Activated T-helper 2 cell treated with anti-CD3 and anti-CD28 coated beads, Interferon-gamma antibody, Interleukin-2, Interleukin-4, amounts not matched to agents 10 μg/mL and 5 μg/mL and 100 μg/mL, durations not matched to agents 14 hours and 24 hours and 36 hours (primary cell): ENCODE measurements around the gene NOP10. TPM values are rescaled to one million over a fixed set of nuclear protein-coding genes. Genes with fewer than 3 reads are reported as not detected.
A peak's percentile ranks its signal among the peaks of the same experiment; 100 is the strongest.
"Not testable (repeated sequence)": the region's sequence is repeated elsewhere in the genome, so short reads cannot be mapped to it uniquely, and the experiment has no call there.

Experiments
- DNase-seq: peaks from one replicate; pipeline ENCODE4 v3.0.0; 2021; ENCODE audit warnings: low spot score
- H3K27ac Mint-ChIP-seq: one replicate; pipeline ENCODE4 v1.8.0; 2021; ENCODE audit warnings: mixed read lengths
- H3K27me3 Mint-ChIP-seq: one replicate; pipeline ENCODE4 v1.8.0; 2021; ENCODE audit warnings: low read depth, mixed read lengths
- H3K36me3 Mint-ChIP-seq: one replicate; pipeline ENCODE4 v1.8.0; 2021; ENCODE audit warnings: low read depth, mixed read lengths
- H3K4me1 Mint-ChIP-seq: one replicate; pipeline ENCODE4 v1.8.0; 2021; ENCODE audit warnings: low read depth, mixed read lengths
- H3K4me3 Mint-ChIP-seq: one replicate; pipeline ENCODE4 v1.8.0; 2021; ENCODE audit warnings: low read depth, mild to moderate bottlenecking, moderate library complexity, mixed read lengths
- H3K9me3 Mint-ChIP-seq: one replicate; pipeline ENCODE4 v1.8.0; 2021; ENCODE audit warnings: mixed read lengths
- intact Hi-C: fragments of 100-400 bp; cut with micrococcal nuclease; formaldehyde crosslinking; loops from one replicate; pipeline ENCODE4 v1.15.1; 2023
- total RNA-seq: library from RNA; stranded (reverse); gene quantifications from 2 replicates; pipeline ENCODE4 v1.2.3, GENCODE V29; 2022

NOP10 gene
- total RNA-seq, 1 donor from 2014 or later = 227 TPM

- Mint-ChIP-seq H3K27ac (no peak overlapping the region), H3K4me1 (peaks cover 1% of the 10 kb centered on the region), H3K27me3 (no peaks in the 10 kb centered on the region), H3K4me3 (no peak overlapping the region), H3K9me3 (no peaks in the 10 kb centered on the region), H3K36me3 (peaks cover 17% of the 10 kb centered on the region)
- intact Hi-C loops = no loop called here
- no peak for DNase-seq
Observed at GRCh38 chr15:34354286-34354685, 11.3 kb upstream of the NOP10 start.

- H3K27ac Mint-ChIP-seq = no peak overlapping the region
- no peaks in the 10 kb centered on the region for H3K9me3 Mint-ChIP-seq
- intact Hi-C loops = no loop called here
- no peak for DNase-seq
- H3K4me1 Mint-ChIP-seq = peaks cover 1% of the 10 kb centered on the region
- peaks cover 12% of the 10 kb centered on the region for H3K36me3 Mint-ChIP-seq
- H3K27me3 Mint-ChIP-seq = no peaks in the 10 kb centered on the region
- H3K4me3 Mint-ChIP-seq = no peak overlapping the region
Observed at GRCh38 chr15:34353627-34354026, 10.7 kb upstream of the NOP10 start.

GRCh38 chr15:34352996-34353395, 10.1 kb upstream of the NOP10 start:
- H3K9me3 Mint-ChIP-seq, intact Hi-C loops, DNase-seq, H3K36me3 Mint-ChIP-seq, H3K27me3 Mint-ChIP-seq, H3K4me3 Mint-ChIP-seq, H3K27ac Mint-ChIP-seq, H3K4me1 Mint-ChIP-seq: not testable (repeated sequence)

GRCh38 chr15:34349769-34350168, 6.8 kb upstream of the NOP10 start:
- H3K27ac Mint-ChIP-seq = no peak overlapping the region
- intact Hi-C loops = no loop called here
- H3K27me3 Mint-ChIP-seq = no peaks in the 10 kb centered on the region
- H3K4me3 Mint-ChIP-seq = no peak overlapping the region
- DNase-seq = no peak
- no peaks in the 10 kb centered on the region for H3K9me3 Mint-ChIP-seq
- no peaks in the 10 kb centered on the region for H3K4me1 Mint-ChIP-seq
- H3K36me3 Mint-ChIP-seq = peaks cover 5% of the 10 kb centered on the region

GRCh38 chr15:34348735-34349300, 5.9 kb upstream of the NOP10 start:
- Mint-ChIP-seq H3K36me3 (no peaks in the 10 kb centered on the region), H3K4me1 (no peaks in the 10 kb centered on the region), H3K9me3 (no peaks in the 10 kb centered on the region), H3K27ac (no peak overlapping the region), H3K27me3 (no peaks in the 10 kb centered on the region), H3K4me3 (no peak overlapping the region)
- no peak for DNase-seq
- intact Hi-C loops = no loop called here

GRCh38 chr15:34347951-34348638, 5.2 kb upstream of the NOP10 start:
- Mint-ChIP-seq H3K4me1 (no peaks in the 10 kb centered on the region), H3K4me3 (no peak overlapping the region), H3K27me3 (no peaks in the 10 kb centered on the region), H3K27ac (no peak overlapping the region), H3K9me3 (no peaks in the 10 kb centered on the region), H3K36me3 (no peaks in the 10 kb centered on the region)
- intact Hi-C loops = no loop called here
- no peak for DNase-seq

- DNase-seq, H3K9me3 Mint-ChIP-seq, intact Hi-C loops, H3K27me3 Mint-ChIP-seq, H3K4me3 Mint-ChIP-seq: not testable (repeated sequence)
- peaks cover 34% of the 10 kb centered on the region for H3K36me3 Mint-ChIP-seq
- H3K4me1 Mint-ChIP-seq = peaks cover 18% of the 10 kb centered on the region
- H3K27ac Mint-ChIP-seq = peak overlapping the region; percentile 48
Observed at GRCh38 chr15:34342213-34342736, 661 bp downstream of the NOP10 start.

GRCh38 chr15:34341381-34342212, 1.3 kb downstream of the NOP10 start:
- DNase-seq = no peak
- Mint-ChIP-seq H3K36me3 (peaks cover 34% of the 10 kb centered on the region), H3K27me3 (no peaks in the 10 kb centered on the region), H3K4me1 (peaks cover 24% of the 10 kb centered on the region), H3K9me3 (no peaks in the 10 kb centered on the region), H3K27ac (peak overlapping the region; percentile 48), H3K4me3 (no peak overlapping the region)
- intact Hi-C loops = no loop called here

- DNase-seq = no peak
- H3K4me3 Mint-ChIP-seq = peak overlapping the region; percentile 41
- intact Hi-C loops = loop anchor here (10.0 kb wide), 1 partner anchor 245 kb away; the partner anchor contains the start of gene GOLGA8B
- peaks cover 38% of the 10 kb centered on the region for H3K4me1 Mint-ChIP-seq
- peaks cover 34% of the 10 kb centered on the region for H3K36me3 Mint-ChIP-seq
- no peaks in the 10 kb centered on the region for H3K9me3 Mint-ChIP-seq
- no peaks in the 10 kb centered on the region for H3K27me3 Mint-ChIP-seq
- peak overlapping the region; percentile 24 for H3K27ac Mint-ChIP-seq
Observed at GRCh38 chr15:34339946-34340345, 3.0 kb downstream of the NOP10 start.

- Mint-ChIP-seq H3K36me3 (peaks cover 34% of the 10 kb centered on the region), H3K4me3 (peak overlapping the region; percentile 98), H3K27ac (no peak overlapping the region), H3K9me3 (no peaks in the 10 kb centered on the region), H3K27me3 (no peaks in the 10 kb centered on the region), H3K4me1 (peaks cover 52% of the 10 kb centered on the region)
- intact Hi-C loops = loop anchor here (10.0 kb wide), 1 partner anchor 246 kb away; the partner anchor contains the start of gene GOLGA8B
- no peak for DNase-seq
Observed at GRCh38 chr15:34338347-34338746, 4.6 kb downstream of the NOP10 start.

GRCh38 chr15:34337557-34338306, 5.2 kb downstream of the NOP10 start, which contains the start of gene SLC12A6:
Gene SLC12A6, minus strand, starts transcription at chr15:34337781. Its CDS starts 1,101 bp downstream, at chr15:34336680.
- intact Hi-C loops = loop anchor here (10.0 kb wide), 1 partner anchor 247 kb away; the partner anchor contains the start of gene GOLGA8B
- peak within 1 kb of the TSS; percentile 95 for H3K27ac Mint-ChIP-seq
- H3K9me3 Mint-ChIP-seq = no peaks in the 10 kb centered on the region
- peaks cover 56% of the 10 kb centered on the region for H3K4me1 Mint-ChIP-seq
- H3K36me3 Mint-ChIP-seq = peaks cover 34% of the 10 kb centered on the region
- no peaks in the 10 kb centered on the region for H3K27me3 Mint-ChIP-seq
- peak within 1 kb of the TSS; percentile 98 for H3K4me3 Mint-ChIP-seq
- peak; percentile 88 for DNase-seq

- Mint-ChIP-seq H3K4me1 (peaks cover 62% of the 10 kb centered on the region), H3K36me3 (peaks cover 32% of the 10 kb centered on the region), H3K27ac (peak overlapping the region; percentile 95), H3K4me3 (peak overlapping the region; percentile 98), H3K27me3 (no peaks in the 10 kb centered on the region), H3K9me3 (no peaks in the 10 kb centered on the region)
- intact Hi-C loops = loop anchor here (10.0 kb wide), 1 partner anchor 248 kb away; the partner anchor contains the start of gene GOLGA8B
- DNase-seq = no peak
Observed at GRCh38 chr15:34336991-34337556, 5.9 kb downstream of the NOP10 start.
